Hematopoietic multipotent progenitor cell treated with erythropoietin and hydrocortisone succinate and interleukin-3 and kit ligand, for 15 days (in vitro differentiated cells): Measurements from ENCODE around the gene ADAMTS8.

Source experiments
- DNase-seq: peaks from one replicate; pipeline ENCODE4 v3.0.0-alpha.2; 2015; ENCODE audit warnings: low spot score

ADAMTS8 gene

DNA sequence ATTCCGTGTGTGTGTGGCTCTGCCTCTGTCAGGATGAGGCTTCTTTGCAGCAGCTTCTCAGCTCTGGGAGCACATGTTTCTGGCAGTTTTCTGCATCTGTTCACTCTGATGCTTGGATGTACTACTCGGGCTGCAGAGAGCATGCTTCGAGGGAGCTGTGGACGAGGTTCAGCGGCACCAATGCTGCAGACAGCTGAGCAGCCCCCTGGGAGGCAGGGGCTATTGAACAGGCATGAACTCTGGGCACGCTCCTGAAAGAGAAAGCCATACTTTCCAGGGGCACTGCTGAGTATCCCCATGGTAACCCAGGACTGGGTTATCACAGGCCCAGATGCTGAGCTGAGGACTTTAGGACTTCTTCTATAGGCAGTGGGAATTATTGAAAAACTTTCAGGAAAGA lies 33.8 kb downstream of the ADAMTS8 start:
- DNase-seq = no peak

DNA sequence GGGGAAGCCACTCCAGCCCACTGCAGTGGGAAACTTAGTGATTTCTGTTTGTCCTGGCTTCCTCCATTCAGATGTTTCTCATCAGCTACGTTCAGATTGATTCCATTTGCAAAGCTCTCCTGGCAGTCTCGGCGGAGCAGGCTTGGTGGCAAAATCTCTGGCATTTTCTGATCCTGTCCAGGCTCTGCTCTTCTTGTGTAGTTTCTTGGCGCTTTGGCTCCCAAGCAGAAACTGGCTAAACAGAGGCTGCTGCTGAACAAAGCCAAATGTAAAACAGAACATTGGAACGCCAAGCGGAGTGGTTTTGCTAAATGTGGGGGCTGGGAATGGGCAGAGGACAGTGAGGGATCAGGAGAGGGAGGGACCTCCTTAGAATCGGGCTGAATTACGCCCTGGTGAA lies 36.7 kb downstream of the ADAMTS8 start:
- no peak for DNase-seq

DNA sequence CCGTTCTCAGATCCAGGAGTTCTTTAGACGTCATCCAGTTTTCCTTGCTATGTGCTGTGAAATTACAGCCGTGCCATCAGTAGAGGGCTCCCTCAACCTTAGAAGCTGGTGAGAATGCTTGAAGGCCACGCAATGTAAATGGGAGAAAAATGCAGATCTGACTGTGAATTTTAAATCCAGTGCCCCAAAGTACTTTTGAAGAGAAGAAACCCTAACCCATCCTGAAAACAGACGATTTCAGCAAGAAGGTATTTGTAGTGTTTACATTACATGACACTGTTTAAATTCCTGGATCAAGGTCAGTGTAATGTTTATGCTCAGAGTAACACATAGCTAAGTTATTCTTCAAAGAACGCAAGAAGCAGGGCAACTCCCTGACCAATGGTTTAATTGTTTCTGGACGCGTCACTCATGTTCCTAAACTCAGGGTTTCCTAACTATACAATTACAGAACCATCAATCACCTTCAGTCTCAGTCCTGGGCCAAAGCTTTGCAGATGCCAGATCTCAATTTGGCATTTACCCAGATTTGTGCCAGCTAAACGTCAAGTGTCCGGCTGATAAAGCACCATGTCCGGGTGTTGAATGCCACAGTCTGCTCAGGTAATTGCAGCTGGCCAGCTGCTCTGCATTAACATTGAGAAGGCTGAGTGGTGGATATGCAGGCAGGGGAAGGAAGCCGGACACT lies 38.2 kb downstream of the ADAMTS8 start:
- DNase-seq = no peak

DNA sequence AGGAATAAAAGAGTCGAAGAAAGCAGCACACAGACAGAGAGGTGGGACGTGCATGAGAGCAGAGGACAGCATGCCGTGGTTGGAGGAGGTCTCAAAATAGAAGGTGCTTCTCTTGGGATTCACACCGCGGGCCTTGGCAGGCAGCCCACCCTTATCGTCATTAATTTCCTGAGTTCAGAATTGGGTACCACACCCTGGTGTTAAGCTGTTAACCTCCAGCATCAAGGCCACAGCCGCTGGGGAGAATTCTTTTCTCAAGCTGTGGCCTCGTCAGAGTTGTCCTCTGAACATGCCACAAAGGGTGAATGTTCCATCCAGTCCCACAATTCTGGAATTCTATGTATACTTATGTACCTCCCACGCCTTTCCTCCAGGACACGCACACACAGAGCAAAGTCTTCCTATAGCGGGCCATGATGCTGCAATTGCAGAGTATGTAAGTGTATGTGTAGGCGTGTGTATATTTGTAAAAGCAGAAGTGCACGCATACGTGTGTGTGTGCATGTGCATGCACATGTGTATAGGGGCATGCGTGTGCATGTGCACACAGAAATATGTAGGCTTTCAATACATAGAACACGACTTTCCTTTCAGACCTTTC lies 39.0 kb downstream of the ADAMTS8 start:
- no peak for DNase-seq

DNA sequence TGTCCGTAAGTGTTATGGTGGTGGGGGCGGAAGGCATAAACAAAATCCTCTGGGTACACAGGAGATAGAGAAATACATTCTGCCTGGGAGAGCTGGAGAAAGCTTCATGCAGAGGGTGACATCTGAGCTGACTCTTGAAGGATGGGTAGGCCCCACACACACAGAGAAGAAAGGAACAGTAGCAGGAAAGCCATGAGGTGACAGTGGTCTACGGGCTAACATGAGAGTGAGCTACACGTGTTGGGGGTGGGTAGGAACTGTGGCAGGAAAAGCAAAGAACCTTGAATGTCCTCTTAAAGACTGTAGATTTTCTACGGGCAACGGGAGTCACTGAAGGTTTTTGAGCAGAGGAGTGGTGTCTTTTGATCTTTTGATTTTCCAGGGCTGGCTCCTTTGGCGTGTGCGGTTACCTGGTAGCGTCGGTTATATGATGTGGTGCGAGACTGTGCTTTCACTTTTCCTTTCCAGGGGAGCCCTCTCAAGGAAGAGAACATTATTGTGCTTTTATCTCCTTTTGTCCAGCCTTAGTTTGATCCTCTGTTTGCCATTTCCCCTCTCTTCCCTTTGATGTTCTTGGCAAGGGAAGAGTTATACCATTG lies 39.7 kb downstream of the ADAMTS8 start:
- DNase-seq = no peak

DNA sequence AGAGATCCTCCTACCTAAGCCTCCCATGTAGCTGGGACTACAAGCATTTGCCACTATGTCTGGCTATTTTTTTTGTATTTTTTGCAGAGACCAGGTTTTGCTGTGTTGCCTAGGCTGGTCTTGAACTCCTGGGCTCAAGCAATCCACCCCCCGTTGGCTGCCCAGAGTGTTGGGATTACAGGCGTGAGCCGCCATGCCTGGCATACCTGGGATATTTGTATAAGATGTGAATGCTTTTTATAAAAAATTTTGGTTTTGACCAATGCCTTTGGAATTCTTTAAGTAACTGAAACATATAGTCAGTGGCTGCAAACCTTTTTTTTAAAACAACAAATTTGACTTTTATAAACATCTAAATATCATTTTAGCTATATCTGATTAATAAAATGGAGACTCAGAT lies 42.4 kb downstream of the ADAMTS8 start:
- no peak for DNase-seq

DNA sequence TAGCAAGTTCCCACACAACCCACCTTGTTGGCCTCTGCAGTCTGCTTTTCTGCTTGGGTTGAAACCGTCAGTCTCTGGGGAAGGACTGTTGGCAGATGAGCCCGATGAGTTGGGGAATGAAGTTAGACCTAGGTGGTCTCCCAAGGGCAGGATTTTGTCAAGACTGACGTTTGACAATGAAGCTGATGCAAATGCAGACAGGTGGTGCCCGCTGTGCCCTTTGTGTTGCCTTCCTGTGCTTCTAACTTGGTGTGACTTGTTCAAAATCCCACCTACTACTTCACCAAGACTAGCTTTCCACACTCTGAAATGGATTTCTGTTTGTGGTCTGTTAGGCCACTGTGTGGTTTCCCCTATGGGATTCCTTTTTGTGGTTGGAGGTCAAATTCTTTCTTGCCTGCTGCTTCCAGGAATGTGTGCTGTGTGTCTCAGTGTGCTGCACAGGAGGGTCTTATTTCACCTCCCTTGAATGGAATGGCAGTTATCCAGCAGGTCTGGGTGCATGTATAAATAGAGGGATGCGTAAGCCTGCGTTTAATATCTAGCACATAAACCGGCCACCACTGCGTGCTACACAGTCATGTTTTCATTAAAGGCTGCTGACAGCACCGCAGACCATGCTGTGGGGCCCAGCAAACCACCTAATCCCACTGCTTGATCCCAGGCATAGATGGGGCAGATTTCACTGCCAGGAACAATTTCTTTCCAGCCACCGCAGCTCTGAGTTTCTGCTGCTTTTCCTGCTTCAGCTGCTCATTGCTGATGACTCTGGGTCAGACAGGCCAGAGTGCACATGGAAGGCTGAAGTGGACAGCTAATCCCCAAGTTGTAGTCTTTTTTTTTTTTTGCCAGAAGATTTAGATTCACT lies 44.8 kb downstream of the ADAMTS8 start:
- no peak for DNase-seq

DNA sequence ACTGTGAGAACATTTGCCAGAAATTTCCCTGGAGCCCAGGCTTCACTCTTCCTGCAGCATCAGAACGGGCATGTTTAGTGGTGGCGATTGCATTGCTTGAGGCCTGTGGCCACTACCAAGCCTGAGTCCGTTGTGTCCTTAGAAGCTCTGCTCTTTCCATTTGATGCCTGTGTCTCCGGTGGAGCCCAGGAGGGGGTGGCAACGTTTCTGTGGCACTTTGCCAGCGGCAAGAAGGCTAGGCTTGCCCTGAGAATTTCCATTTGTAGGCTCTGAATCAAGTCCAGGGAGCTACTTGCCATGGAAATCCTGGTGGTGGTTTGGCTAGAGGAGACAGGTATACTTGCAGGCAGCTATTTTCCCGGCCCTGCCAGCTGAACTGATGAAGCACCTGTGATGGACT lies 47.1 kb downstream of the ADAMTS8 start:
- DNase-seq = no peak

DNA sequence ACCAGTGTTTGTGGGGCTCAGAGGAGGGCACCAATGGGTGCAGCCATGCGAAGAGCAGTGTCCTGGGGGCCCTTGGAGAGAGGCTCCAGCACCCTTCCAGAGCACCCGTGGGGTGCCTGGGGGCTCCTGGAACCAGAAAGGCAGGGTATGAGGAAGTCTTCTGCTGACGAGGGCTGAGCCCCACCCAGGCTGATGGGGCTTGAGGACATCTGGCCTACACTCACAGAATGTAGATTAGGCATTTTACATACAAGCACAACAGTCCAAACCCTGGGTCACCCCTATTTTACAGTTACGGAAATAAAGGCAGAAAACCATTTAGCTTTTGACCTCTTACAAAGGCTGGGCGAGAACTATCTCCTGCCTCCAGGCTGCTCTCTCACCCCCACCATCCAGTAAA lies 47.6 kb downstream of the ADAMTS8 start:
- DNase-seq = no peak

DNA sequence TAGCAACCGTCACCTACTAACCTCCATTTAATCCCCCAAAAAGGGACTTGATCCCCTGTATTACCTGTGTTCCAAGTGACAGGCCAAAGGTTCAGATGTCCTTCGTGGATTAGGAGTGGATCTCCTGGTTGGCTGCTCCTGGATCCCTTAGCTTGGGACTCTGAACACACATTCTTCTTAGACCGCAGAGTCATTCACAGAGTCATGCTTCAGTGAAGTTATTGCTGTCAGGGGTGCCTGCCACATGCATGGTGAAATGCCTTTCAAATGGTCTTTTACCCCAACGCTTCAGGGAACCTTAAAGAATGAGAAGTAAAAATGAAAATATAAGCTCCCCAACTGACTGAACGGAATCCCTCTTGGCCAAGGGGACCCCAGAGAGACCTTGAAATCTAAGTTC lies 49.1 kb downstream of the ADAMTS8 start:
- no peak for DNase-seq

DNA sequence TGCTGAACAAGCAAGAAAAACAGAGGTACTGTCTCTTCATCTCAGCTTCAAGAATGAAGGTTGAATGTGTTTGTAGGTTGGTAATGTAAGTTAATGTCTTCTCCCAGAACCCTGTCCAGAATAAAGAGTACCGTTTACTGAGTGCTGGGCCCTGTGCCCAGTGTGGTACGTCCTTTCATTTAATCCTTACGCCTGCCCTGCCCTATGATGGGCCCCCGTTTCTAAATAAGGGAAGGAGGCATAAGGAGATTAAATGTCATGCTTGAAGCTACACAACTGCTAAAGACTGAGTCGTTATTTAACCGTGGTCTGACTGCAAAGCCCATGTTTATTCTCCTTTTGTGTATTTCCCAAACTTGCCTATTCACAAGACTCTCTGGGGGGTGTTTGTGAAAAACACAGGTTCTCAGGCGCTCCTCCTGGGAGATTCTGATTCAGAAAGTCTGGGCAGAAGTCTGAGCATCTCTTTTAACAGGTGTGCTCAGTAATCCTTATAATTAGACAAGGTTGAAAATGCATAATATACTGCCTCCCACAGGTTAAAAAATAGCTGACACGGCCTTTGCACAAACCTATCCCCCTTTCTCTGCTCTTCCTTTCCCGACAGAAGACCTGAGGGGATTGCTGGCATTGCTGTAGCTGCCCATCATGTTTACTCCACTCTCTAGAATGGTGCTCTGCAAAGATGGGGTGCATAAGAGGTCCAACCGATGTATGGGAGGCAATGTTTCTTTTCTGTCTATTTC lies 57.4 kb downstream of the ADAMTS8 start:
- DNase-seq = no peak

DNA sequence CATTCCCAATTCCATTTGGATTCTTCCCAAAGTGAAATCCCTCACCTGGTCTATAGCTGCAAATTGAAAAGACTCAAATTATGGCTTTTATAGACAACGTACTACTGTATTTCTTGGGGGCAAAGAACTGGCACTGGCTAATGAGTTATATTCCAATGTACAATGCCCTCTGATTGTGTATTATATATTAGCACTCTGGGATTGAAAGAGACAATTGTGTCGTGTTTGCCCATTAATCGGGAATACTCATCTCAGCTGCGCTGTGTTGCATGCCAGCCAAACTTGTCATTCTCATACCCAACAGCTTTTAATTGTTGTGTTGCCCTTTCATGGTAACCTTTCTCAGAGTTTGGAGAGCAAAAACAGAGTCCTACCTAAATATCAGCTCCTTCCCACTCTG lies 58.7 kb downstream of the ADAMTS8 start:
- DNase-seq = no peak

DNA sequence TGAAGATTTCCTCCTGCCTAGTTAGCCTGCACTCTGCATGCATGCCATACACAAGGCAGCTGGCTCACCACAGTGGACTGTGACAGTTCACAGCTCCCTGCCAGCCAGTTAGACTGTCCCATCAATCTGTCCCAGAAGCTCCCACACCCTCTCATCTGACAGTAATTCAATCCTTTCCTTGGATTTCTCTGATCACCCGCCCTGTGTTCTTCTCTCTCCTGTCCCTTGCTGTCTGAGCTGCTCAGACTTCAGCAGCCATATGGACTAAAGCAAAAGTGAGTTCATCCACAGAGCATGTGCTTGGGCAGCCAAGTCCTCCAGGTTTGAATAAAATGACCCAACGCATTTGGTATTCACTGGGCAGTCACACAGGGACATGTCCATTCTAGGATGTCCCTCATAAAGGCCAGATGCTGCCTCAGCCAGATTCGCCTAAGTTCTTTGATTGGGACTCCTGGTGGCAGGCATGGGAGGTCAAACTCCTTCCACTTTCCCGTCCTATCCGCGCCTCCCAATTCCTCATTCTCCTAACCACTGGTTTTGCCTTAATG lies 59.2 kb downstream of the ADAMTS8 start:
- DNase-seq = no peak

DNA sequence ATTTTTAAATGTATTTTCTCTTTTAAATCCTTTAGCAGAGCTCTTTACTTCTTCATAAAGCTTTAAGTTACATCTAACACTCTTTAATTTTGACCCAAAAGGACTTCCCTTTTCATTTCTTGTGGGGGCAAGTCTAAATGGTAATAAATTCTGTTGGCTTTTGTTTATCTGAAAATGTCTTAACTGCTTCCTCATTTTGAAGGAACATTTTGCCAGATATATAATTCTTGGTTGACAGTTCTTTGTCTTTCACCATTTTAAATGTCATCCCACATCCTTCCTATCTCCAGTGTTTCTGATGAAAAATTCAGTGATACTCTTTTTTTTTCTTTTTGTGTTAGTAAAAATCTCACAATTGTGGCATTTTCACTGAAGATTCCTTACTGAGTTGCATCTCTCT lies 69.0 kb downstream of the ADAMTS8 start:
- no peak for DNase-seq

DNA sequence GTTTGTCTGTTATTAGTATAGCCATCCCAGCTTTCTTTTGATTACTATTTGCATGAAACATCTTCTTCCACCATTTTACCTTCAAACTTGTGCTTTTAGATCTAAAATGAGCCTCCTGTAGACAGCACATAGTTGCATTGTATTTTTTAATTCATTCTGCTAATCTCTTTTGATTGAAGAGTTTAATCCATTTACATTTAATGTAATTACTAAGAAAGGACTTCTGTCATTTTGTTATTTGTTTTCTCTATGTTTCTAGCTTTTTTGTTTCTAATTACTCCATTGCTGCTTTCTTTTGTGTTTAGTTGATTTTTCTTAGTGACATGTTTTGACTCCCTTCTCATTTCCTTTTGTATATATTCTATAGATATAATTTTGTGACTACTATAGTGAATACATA lies 70.0 kb downstream of the ADAMTS8 start:
- DNase-seq = no peak
